ENCODE results near the gene GPR89B.
"Not testable (repeated sequence)": the region's sequence is repeated elsewhere in the genome, so short reads cannot be mapped to it uniquely, and the experiment has no call there.

The GPR89B gene

DNA sequence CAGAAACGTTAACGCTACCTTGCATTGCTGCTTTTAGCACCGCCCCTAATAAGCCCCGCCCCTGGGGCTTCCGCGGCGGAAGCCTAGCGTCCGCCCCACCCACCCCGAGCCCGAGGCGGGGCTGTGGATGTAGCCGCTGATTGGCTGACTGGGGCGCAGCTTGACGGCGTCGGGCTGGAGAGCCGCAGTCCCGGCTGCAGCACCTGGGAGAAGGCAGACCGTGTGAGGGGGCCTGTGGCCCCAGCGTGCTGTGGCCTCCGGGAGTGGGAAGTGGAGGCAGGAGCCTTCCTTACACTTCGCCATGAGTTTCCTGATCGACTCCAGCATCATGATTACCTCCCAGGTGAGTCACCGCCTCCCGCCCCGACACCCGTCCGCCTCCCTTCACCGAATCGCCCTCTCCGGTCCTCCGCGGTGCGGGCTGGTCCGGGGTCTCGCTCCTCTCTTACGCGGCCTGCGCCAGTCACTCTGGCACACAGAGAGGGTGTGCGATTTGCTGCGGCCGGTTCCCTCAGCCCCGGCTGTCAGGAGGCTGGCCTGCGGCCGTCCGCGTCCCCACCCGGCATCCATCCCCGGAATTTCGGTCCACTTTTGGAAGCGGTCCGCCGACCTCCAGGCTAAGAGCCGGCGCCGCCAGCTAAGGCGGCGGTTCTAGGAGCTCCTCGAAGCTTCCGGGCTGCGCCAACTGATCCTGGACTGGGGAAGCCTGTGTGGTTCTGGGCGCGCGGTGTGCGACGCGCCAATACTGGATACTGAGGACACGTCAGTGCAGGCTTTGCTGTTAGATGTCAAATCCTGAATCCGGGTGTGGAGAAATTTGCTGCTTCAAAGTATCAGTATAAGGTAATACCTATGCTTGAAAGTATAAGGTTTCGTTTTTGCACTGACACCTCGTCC lies at the start of gene GPR89B:
Gene GPR89B, plus strand, starts transcription at position 185 of the 897 bp plus-strand sequence. Its CDS starts 117 bp downstream, at position 302.
- peak; percentile 92 for FAIRE-seq

DNA sequence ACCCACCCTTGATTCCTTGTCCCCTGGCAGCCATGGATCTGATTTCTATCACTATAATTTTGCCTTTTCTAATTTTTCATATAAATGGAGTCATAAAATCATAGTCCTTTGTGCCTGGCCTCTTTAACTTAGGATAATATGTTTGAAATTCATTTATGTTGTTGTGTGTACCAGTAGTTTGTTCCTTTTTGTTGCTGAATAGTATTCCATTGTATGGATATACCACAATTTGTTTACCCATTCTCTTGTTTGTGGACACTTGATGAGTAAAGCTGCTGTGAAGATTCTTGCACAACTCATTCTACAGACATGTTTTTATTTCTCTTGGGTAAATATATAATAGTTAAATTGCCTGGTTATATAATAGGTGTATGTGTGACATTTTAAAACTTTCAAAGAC lies 48.3 kb upstream of the GPR89B start:
- FAIRE-seq: no peak

DNA sequence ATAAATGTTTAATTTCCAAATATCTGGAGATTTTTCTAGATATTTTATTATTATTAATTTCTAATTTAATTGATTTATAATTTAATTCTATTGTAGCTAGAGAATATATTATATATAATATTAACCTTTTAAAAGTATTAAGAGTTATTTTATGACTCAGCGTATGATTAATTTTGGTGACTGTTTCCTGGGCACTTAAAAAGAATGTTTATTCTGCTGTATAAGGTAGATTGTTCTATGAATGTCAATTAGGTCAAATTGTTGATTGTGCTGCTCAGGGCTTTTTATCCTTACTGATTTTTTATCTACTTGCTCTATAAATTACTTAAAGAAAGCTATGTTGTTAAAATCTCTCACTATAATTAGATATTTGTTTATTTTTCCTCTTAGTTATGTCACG lies 45.7 kb upstream of the GPR89B start:
- peak; percentile 91 for FAIRE-seq

DNA sequence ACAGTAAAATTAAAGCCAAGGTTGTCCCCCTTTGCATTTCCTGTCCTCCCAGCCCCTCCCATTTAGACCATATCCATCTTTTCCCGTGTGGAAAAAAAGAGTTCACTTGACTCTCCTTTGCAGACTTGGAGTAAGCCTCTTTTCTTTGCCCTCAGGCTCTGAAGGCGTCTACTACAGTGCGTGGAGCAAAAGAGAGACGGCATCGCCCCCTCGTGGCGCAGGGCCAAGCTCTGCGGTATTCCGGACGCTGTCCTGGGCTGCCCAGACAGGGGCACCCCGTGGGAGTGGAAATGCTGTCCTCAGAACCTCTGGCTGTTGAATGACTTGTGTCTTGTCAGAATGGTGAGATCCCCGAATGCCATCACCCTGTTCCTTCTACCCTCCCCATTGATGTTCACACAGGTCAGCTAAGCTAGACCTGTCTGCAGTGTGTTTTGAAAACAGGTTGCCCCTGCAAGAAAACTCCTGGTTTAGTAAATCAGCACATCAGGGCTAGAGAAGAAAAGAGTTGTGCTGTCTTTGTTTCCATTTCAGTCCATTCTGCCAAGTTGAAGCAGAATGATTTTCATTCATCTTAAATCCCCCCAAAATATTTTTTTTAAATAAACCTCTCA lies 37.9 kb upstream of the GPR89B start:
- FAIRE-seq: no peak

DNA sequence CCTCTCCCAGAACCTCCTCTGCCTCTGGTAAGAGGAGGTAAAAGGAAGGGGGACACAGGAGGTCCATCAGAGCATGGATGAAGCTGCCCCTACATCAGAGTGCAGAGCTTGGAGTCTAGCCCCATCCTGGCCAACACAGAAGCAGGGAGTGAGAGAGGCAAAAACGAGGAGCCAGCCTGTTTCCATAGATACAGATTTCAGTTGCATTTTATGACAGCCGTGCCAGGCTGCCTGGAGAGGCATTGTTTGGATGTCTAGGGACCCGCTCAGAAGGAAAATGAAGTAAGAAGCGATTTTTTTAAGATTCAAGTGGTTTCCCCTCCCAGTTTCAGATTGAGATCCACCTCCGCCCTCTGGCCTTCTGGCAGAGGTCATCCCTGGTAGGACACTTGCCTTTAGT lies 37.1 kb upstream of the GPR89B start:
- FAIRE-seq: no peak

DNA sequence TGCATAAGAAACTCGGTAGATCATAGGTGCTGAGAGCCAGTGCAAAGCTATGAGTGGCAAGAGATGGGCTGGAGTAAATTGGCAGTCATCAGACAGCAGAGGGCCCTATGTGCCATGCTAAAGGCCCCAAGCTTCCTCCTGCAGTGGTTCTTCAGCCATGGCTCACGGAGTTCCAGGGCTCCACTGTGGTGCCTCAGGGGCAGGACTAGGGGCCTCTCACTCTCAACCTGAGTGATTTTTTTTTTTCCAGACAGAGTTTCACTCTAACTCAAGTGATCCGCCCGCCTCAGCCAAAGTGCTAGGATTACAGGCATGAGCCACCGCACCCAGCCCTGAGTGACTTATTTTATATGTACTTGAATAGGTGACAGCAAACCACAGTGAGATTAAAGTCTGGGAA lies 36.0 kb upstream of the GPR89B start:
- FAIRE-seq: no peak

DNA sequence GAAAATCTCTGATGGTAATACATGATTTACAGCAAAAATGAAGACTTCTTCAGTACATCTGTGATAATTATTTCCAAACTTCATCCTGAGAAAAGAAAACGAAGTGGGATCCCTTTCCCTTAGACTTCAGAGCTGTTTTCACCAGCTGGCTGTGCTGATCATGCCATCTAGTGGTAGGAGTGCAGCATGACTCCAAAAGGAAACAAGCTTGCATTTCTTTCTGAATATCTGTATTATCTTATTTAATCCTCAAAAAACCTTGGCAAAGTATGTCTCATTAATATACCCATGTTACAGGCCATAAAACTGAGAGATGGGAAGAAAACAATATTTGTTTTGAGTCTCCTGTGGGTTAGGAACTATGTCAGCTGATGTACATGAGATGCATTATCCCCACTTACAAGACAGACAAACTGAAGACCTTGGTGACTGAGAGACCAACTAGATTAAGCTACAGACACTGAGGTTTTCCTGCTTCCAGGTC lies 35.4 kb upstream of the GPR89B start:
- FAIRE-seq: peak; percentile 85

DNA sequence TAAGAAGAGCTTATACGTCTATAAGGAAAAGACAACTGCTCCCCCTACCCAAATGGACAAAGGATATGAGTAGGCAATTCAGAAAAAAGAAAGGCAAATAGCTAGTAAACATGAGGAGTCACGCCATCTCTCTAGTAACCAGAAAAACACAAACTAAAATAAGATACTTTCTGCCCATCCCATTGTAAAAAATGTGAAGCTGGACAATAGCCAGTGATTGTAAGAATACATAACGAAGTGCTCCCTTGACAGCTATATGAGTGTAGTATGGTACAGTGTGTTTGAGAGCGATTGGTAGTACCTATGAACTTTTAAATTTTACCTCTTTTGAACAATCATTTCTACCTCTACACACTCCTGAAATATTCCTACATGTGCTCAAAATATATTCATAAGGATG lies 33.1 kb upstream of the GPR89B start:
- no peak for FAIRE-seq

DNA sequence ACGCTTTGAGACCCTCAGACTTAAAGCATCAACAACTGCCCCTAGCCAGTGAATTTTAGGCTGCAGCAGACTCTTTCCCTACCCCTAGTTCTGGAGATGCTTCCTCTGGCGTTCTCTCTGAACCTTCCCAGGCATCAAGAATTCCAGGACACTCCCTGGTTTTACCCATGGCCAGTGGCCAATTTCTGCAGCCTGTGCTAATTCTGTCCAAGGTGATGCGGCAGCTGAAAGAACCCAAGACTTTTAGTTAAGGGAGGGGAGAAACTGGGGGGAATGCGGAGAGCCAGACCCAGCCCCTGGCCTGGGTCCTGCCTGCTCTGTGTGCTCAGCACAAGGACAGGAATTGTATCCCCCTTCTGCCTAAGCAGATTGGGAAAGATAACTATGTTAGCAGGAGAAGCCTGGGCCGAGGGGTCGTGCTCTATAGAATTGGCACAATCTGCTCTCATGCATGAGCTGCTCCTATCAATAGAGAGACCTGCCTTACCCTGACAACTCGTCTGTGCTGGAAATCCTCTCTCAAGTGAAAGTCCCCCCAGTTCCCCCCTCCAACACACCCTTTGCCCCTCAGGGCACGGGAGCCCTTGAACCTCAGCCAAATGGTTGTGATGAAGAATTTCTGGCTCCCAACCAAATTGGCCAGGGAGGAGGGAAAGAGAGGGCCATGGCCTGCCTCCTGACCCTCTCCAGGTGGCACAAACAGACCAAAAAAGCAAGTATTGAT lies 31.0 kb upstream of the GPR89B start:
- FAIRE-seq: no peak

DNA sequence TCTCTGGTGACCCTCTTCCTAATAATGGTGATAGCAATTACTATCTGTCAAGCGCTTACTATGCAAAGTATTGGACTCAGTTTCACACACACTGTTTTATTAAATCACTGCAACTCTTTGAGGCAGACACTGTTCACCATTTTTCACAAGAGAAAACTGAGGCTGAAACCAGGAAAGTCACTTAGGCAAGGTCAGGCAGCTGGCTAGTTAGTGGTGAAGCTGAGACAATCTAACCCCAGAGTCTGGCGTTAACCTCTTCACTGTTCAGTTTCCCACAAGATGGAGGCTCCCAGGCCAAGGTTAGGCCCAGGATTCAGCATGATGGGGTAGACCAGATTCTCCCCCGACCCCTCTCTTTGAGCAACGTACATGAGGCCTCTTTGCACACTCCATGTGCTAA lies 30.4 kb upstream of the GPR89B start:
- no peak for FAIRE-seq

DNA sequence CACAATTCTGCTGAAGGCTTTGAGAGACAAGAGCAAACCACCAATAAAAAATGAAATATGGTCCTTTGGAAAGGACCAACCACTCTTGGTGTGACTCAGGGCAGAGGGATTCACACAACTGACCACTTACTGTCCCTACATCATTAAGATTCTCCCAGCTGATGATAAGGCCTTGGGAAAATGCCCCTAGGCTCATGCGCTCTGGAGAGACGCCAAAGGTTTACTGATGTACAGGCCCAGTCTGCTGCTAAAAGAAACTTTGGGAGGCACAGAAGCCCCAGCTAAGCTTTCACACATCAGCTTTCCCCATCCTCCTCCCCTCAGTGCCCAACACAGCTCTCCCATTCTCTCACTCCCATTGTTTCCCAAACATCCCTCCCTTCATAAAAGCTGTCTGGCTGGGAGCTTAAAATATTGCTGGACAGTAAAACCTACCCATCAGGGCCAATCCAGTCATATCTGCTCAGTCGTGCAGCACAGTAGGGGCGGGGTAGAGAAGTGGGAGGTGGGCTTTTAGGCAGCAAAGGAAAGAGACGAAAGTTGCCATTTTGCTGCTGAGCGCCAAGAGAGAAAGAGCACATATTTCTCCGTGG lies 25.9 kb upstream of the GPR89B start, which contains the start of gene GJA8:
Gene GJA8, plus strand, starts transcription at position 543 of the 593 bp plus-strand sequence. CDS start 5,161 bp downstream, outside the sequence.
- FAIRE-seq: no peak

DNA sequence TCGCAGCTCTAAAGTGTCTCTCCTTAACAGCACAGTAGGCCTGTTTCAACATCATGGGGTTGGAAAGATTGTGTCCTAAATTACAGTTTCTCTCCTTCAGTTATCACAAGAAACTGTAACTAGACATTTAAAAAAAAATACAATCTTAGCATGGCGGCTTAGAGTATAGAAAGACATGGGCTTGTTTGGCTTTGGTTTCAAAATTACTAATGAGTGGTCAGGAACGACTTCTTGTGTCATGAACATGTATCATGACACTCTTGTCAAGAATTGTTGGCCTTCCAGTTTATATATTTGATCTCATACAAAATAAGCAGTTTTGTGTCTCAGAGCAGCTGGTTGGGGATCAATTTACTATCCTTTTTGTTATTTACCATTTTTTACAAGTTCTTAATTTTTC lies 23.5 kb upstream of the GPR89B start:
- no peak for FAIRE-seq

DNA sequence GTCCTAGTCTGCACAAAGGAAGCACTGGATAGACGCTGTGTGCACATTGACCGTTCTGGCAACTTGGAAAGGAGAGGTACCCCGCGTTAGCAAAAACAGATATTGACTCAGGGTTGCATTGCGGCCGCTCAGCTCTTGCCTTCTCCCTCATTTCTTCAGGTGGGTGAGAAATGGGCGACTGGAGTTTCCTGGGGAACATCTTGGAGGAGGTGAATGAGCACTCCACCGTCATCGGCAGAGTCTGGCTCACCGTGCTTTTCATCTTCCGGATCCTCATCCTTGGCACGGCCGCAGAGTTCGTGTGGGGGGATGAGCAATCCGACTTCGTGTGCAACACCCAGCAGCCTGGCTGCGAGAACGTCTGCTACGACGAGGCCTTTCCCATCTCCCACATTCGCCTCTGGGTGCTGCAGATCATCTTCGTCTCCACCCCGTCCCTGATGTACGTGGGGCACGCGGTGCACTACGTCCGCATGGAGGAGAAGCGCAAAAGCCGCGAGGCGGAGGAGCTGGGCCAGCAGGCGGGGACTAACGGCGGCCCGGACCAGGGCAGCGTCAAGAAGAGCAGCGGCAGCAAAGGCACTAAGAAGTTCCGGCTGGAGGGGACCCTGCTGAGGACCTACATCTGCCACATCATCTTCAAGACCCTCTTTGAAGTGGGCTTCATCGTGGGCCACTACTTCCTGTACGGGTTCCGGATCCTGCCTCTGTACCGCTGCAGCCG lies 20.3 kb upstream of the GPR89B start:
- no peak for FAIRE-seq

DNA sequence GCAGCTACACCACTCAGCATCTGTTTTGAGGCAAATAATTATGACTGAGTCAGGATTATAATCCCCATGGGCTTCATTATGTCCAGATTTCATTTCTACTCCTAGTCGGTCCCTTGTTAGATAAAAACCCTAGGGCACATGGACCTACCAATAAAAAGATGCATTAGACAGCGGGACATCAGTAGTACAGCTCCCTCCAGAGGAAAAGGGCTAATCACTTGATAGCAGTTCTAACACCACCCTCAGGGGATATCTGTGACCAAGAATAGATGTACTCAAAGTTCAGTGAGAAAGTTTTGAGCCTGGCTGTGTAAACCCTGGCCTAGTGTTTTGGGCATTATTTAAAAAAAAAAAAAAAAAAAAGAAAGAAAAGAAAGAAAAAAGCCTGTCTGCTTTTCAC lies 15.7 kb upstream of the GPR89B start:
- no peak for FAIRE-seq

DNA sequence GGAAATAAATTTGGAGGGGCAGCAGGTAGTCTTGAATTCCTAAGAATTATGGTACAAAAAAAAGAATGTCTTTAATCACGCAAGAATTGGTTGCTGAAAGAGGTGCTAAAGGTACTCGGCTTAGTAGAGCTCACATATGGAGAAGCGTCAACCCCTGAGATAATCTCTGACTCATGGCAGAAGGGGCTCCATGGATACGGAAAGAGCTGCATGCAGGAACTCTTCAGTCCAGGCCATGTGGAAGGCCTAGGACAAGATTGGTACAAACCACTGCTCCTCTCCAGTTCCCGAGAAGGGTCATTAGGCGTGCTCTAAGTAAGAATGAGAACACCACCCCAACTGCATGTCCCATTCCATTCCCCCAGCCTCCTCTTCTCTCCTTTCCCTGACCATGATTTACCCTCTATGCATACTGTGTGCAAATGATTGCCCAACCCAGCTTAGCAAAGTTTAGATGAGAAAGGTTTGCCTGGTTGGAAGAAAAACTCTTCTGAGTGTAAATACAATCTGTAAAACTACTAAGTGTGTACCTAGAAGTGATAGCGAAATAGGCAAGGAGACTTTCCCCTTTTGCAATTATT lies 14.8 kb upstream of the GPR89B start:
- no peak for FAIRE-seq

DNA sequence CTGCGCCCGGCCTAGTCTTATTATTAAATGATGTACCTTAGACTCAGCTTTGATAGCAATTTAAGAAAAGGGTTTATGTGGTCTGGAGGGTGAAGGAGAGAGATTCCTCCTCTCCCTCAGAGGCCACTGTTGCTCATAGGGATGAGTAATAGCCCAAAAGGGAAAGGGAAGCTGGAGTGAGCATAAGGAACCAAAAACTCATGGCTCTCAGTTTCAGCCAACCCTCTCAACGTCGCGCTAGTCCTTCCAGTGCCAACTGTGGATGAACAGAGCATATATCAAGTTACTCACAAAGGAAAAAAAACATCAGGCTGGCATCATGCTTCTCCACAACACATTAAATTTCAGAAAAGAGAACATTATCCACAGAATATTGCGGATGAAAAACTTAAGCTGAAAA lies 8.3 kb upstream of the GPR89B start:
- no peak for FAIRE-seq

DNA sequence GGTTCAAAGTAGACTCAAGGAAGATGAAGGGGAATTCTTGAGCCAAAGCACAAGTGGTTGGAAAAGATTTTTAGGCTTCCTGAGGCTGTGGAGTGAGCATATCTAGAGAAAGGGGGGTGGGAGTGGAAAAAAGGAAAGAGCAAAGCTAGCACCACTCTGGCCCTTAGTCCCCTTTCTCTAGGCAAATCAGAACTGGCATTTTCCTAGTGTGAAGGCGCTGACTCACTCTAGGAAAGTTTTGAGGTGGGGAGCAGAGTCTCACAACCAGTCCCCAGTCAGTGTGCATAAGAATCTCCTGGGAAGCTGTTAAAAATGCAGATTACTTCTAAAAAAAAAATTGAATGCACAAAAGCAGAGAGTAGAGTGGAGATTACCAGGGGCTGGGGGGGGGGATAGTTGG lies 3.4 kb upstream of the GPR89B start:
- FAIRE-seq: no peak

DNA sequence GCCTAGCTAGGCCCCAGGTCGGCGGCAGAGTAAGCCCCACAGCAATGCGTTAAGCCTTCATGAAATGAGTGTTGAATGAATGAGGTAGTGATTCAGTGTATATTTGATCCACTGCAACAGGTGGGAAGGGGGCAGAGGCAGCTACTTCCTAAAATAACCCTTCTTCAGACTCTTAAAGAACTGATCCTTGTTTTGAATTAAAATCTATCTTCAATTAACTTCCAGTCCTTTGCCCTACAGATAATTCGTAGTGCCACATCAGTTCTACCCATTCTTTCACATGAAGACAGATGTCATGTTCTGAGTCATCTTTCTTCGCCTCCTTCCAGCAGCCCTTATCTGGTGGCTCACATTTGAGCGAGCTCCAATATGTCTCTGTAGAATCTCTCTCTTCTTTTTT lies 1.0 kb upstream of the GPR89B start:
- FAIRE-seq: not testable (repeated sequence)

DNA sequence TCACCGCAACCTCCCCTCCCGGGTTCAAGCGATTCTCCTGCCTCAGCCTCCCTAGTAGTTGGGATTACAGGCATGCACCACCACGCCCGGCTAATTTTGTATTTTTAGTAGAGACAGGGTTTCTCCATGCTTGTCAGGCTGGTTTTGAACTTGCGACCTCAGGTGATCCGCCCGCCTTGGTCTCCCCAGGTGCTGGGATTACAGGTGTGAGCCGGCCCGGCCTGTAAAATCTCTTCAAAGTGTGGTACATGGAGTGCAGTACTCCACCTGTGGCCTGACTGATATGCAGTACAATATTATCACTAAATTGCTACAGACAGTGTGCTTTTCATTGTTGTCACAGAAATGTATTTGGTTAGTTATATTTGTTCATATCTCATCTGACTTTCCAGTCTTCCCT lies 531 bp upstream of the GPR89B start:
- not testable (repeated sequence) for FAIRE-seq

DNA sequence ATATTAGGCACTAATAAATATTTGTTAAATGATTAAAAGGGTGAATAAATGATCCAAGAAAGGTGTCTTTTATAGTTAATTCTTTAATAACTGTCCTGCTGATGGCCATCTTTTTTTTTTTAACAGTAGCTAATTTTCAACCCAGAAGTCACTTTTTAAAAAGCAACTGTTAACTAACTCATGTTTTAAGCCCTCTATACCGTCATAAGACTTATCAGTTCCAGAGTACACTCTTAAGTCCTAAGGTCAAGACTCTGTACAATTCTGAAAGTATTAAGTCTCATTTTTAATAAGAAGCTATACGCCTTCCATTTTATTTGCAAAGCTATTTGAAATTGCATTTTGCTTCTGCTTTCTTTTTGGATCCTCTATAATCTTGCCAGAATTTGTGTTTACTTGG lies 2.9 kb downstream of the GPR89B start:
- not testable (repeated sequence) for FAIRE-seq

DNA sequence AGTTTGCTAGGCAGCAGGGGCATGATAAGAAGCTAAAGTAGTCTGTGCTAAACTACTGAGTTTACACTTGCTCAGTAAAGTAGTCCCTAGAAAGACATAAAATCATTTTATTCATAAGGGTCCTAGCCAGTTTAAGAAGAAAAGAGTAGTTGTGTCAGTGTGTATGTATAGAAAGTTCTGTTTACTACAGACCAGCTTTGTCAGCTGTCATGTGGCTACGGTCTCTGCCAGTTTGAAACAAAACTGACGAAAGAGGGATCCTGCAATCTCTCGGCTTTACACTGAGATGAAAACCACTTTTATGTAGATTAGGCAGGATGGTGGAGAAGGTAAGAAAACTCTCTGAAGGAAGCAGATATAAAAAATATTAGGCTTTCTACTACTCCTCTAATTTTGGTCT lies 7.1 kb downstream of the GPR89B start:
- FAIRE-seq: not testable (repeated sequence)

DNA sequence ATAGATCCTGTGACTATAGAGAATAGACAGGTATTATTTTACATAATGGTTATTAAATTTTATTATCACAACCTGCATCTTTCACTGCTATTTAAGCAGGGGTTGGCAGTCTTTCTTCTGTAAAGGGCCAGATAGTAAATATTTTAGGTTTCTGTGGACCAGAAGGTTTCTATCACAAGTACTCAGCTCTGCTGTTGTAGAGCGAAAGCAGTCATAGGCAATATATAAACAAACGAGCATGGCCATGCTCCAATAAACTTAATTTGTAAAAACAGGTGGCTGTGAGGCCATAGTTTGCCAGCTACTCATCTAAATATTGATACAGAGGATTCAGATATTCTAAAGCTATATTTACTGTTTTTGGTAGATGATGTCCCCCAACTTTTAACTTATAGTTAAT lies 12.2 kb downstream of the GPR89B start:
- not testable (repeated sequence) for FAIRE-seq
